Activated naive CD4-positive, alpha-beta T cell treated with anti-CD3 and anti-CD28 coated beads, Interleukin-2, amount 50 U/mL, for 24 hours (primary cell): ENCODE results near the gene MTFR1L.
A peak's percentile ranks its signal among the peaks of the same experiment; 100 is the strongest.

ENCODE experiments used
- H3K27ac Mint-ChIP-seq: one replicate; pipeline ENCODE4 v1.8.0; 2021; ENCODE audit warnings: mild to moderate bottlenecking, mixed read lengths
- H3K27me3 Mint-ChIP-seq: one replicate; pipeline ENCODE4 v1.8.0; 2021; ENCODE audit warnings: mixed read lengths
- H3K36me3 Mint-ChIP-seq: one replicate; pipeline ENCODE4 v1.8.0; 2021; ENCODE audit warnings: mixed read lengths
- H3K4me1 Mint-ChIP-seq: one replicate; pipeline ENCODE4 v1.8.0; 2021; ENCODE audit warnings: mixed read lengths
- H3K4me3 Mint-ChIP-seq: one replicate; pipeline ENCODE4 v1.8.0; 2021; ENCODE audit warnings: mild to moderate bottlenecking, mixed read lengths
- H3K9me3 Mint-ChIP-seq: one replicate; pipeline ENCODE4 v1.8.0; 2021; ENCODE audit warnings: mixed read lengths

The MTFR1L gene

GRCh38 chr1:25819491-25820246 is at the start of gene MTFR1L:
Gene MTFR1L (plus strand): TSS chr1:25819954. CDS start chr1:25823105, 3,151 bp downstream.
- Mint-ChIP-seq H3K4me1 (peaks cover 44% of the 10 kb centered on the region), H3K36me3 (peaks cover 2% of the 10 kb centered on the region), H3K27me3 (no peaks in the 10 kb centered on the region), H3K9me3 (no peaks in the 10 kb centered on the region), H3K27ac (peak within 1 kb of the TSS; percentile 97), H3K4me3 (peak within 1 kb of the TSS; percentile 97)

DNA sequence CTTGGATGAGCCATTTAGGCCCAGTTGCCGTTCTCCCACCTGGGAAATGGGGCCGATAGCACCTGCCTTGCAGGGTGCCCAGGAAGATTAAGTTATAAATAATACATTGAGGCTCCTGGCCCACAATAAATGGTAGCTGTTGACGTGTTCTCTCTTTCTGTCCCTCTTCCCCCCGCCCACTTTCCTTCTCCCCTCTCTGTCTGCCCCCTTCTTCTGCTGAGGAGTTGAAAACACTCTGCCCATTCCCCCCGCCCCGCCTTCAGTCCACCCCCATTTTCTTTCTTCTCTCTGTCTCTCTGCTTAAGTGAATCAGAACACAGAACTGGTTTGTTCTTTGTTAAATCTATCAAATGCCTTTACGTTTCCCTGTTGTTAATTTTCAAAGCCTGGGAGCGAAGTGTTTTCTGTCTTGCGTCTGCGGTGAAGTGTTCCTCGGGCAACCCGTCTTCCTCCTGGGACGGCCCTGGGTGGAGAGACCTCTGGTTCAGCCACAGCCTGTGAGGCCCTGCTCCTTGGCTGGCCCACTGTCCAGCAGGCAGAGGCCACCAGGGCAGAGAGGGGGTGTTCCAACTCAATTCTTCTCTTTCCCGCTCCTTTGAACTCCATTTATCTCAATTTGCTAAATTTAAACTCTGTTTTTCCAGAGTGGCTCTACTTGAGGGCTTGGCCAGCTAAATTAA is 49.1 kb upstream of the MTFR1L start:
- Mint-ChIP-seq H3K27me3 (no peaks in the 10 kb centered on the region), H3K36me3 (peaks cover 11% of the 10 kb centered on the region), H3K4me1 (peaks cover 88% of the 10 kb centered on the region), H3K4me3 (peak overlapping the region; percentile 62), H3K9me3 (no peaks in the 10 kb centered on the region), H3K27ac (peak overlapping the region; percentile 66)

DNA sequence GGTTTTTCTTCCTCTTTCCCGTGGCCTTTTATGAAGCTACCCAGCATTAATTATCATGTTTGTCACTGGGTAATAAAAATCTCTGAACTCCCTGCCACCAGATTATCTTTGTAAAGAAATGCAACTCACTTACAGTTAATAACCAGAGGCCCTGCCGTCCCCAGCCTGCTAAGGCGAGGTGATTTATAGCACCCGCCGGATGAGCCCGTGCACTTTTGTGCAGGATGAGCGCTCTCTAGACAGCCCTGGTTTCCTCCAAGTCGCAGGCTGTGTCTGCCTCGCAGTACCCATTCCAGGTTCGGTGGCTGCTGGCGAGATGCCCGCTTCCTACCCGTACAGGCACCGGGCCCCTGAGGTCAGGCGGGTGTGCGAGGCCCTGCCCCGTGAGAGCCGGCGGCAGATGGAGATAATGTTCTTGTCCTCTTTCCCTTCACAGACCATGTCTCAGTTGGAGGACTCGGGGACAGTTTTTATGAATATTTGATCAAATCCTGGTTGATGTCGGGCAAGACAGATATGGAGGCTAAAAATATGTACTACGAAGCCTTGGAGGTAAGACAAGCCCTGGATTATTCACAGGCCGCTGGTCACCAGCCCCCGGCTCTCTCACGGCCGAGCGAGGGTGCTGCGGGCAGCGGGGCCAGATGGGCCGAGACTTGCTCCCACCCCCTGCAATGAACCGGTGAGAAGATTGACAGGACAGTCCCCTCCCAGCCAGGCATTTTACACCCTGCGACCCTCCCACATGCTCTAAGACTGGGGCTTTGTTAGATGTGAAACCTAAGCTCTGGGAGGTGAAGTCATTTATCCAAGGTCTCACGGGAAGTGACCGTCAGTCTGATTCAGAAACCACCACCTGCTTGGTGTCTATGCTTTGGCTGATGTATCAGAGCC is 48.3 kb upstream of the MTFR1L start:
- Mint-ChIP-seq H3K27me3 (no peaks in the 10 kb centered on the region), H3K27ac (peak overlapping the region; percentile 66), H3K9me3 (no peaks in the 10 kb centered on the region), H3K4me1 (peaks cover 88% of the 10 kb centered on the region), H3K4me3 (peak overlapping the region; percentile 62), H3K36me3 (peaks cover 11% of the 10 kb centered on the region)

- Mint-ChIP-seq H3K27me3 (no peaks in the 10 kb centered on the region), H3K27ac (peak overlapping the region; percentile 19), H3K4me1 (peaks cover 93% of the 10 kb centered on the region), H3K9me3 (no peaks in the 10 kb centered on the region), H3K4me3 (peak overlapping the region; percentile 15), H3K36me3 (peaks cover 11% of the 10 kb centered on the region)
These were observed 47.6 kb upstream of the MTFR1L start for GRCh38 chr1:25772164-25772563.

DNA sequence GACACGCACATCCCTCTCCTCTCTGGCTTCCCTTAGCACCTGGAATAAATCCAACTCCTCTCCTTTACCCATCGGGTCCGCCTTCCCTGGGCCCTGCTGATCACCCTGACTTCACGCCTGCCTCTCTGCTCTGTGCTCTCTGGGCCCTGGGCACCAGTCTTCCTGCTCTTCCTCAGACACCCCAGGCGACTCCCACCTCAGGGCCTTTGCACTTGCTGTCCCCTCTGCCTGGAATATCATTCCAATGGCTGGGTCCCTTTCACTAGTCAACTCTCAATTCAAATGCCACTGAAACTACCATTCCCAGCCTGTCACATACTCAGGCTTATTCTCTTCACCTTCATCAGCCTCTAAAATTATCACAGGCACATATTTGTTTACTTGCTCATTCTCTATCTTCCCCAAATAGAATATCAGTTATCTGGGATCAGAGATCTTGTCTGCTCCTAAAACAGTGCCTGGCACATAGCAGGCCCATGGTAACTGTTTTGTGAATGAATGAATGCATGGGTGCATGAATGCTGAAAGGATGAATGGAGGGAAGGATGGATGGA is 47.0 kb upstream of the MTFR1L start:
- Mint-ChIP-seq H3K9me3 (no peaks in the 10 kb centered on the region), H3K4me3 (peak overlapping the region; percentile 47), H3K27ac (peak overlapping the region; percentile 96), H3K27me3 (no peaks in the 10 kb centered on the region), H3K4me1 (peaks cover 93% of the 10 kb centered on the region), H3K36me3 (peaks cover 7% of the 10 kb centered on the region)

DNA sequence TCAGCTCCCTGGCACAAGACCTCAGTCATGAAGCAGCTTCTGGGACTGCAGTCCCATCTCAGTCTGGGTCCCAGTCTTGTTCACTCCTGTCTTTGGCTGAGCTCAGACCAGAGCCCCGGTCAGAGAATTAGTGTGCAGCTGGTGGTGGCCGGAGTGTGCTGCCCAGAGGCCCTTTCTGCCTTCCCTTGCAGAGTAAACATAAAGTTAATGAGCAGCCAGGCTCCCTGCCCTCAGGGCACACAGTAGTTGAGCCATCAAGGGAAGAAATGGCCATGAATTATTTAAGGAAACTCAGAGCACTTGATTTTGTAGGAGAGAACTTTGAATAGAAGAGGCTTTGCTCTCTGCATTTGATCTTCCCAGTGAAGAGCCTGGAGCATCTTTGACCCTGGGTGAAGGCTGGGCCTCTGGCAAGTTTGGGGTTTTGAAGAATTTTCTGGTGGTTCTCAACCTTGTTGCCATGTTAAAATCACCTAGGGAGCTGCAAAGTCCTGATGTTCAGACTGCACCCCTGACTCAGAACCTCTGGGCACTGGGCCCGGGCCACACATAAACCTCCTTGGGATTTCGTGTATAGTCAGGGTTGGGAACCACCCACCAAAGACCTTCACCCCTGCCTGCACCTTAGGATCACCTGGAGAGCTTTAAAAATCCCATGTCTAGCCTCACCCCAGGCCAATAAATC is 46.2 kb upstream of the MTFR1L start:
- Mint-ChIP-seq H3K36me3 (peaks cover 7% of the 10 kb centered on the region), H3K4me3 (peak overlapping the region; percentile 56), H3K4me1 (peaks cover 95% of the 10 kb centered on the region), H3K27me3 (no peaks in the 10 kb centered on the region), H3K27ac (peak overlapping the region; percentile 90), H3K9me3 (no peaks in the 10 kb centered on the region)

GRCh38 chr1:25774206-25774803 is 45.4 kb upstream of the MTFR1L start:
- no peaks in the 10 kb centered on the region for H3K9me3 Mint-ChIP-seq
- H3K4me3 Mint-ChIP-seq: peak overlapping the region; percentile 56
- peak overlapping the region; percentile 90 for H3K27ac Mint-ChIP-seq
- peaks cover 88% of the 10 kb centered on the region for H3K4me1 Mint-ChIP-seq
- no peaks in the 10 kb centered on the region for H3K27me3 Mint-ChIP-seq
- H3K36me3 Mint-ChIP-seq: peaks cover 7% of the 10 kb centered on the region

- Mint-ChIP-seq H3K4me3 (peak overlapping the region; percentile 56), H3K27me3 (no peaks in the 10 kb centered on the region), H3K27ac (peak overlapping the region; percentile 81), H3K36me3 (peaks cover 7% of the 10 kb centered on the region), H3K9me3 (no peaks in the 10 kb centered on the region), H3K4me1 (peaks cover 84% of the 10 kb centered on the region)
These were observed 44.6 kb upstream of the MTFR1L start for GRCh38 chr1:25774921-25775771.

GRCh38 chr1:25779388-25779787 is 40.4 kb upstream of the MTFR1L start:
- no peak overlapping the region for H3K4me3 Mint-ChIP-seq
- no peaks in the 10 kb centered on the region for H3K27me3 Mint-ChIP-seq
- peaks cover 41% of the 10 kb centered on the region for H3K4me1 Mint-ChIP-seq
- H3K27ac Mint-ChIP-seq: no peak overlapping the region
- H3K36me3 Mint-ChIP-seq: peaks cover 6% of the 10 kb centered on the region
- H3K9me3 Mint-ChIP-seq: no peaks in the 10 kb centered on the region

GRCh38 chr1:25779894-25780293 is 39.9 kb upstream of the MTFR1L start:
- Mint-ChIP-seq H3K27me3 (no peaks in the 10 kb centered on the region), H3K4me3 (no peak overlapping the region), H3K36me3 (peaks cover 10% of the 10 kb centered on the region), H3K4me1 (peaks cover 36% of the 10 kb centered on the region), H3K9me3 (no peaks in the 10 kb centered on the region), H3K27ac (no peak overlapping the region)

DNA sequence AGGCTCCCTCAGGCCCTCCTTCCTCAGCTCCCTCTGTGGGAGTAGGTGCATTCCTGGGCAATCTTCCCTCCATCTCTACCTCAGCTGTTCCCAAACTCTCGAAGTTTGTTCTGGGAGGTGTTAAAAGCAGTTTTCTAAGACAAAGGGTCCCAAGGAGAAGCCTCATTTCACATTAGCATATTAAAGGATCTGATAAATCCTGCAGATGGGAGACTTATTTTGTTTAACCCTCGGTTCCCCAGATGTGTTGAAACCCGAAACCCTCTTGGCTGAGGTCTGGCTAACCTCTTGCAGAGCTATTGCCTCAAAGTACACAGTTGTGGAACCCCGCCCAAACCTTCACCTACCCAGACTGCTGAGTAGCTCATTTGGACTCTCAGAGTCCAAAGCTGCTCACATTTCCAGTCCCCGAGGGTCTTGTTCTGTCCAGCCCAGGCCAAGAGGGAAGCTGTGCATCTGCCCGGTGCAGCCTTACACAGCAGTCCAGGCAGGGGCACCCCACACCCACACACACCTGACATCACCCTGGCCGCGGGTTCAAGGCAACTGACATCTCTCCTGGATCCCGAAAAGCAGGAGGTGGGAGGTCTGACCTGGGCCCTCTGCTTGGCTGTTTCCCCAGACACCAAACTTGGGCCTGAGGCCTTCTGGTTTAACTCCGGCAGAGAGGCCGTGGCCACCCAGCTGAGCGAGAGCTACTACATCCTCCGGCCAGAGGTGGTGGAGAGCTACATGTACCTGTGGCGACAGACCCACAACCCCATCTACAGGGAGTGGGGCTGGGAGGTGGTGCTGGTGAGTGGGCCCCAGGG is 39.2 kb upstream of the MTFR1L start:
- H3K36me3 Mint-ChIP-seq: peaks cover 9% of the 10 kb centered on the region
- H3K9me3 Mint-ChIP-seq: no peaks in the 10 kb centered on the region
- H3K27ac Mint-ChIP-seq: no peak overlapping the region
- no peaks in the 10 kb centered on the region for H3K27me3 Mint-ChIP-seq
- peaks cover 30% of the 10 kb centered on the region for H3K4me1 Mint-ChIP-seq
- H3K4me3 Mint-ChIP-seq: no peak overlapping the region

DNA sequence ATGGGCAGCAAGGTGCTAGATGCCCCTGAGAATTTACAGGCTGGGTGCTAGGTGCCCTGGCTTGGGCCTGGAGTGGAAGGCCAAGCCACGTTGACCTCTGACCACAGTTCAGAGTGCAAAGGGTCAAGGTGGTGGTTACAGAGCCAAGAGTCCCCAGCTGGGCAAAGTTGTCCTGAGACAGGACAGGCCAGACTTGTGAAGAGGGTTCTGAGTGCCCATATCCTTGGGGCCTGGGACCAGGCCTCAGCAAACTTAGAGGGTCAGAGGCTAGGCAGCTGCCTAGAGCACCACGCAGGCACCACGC is 38.7 kb upstream of the MTFR1L start:
- H3K27me3 Mint-ChIP-seq: no peaks in the 10 kb centered on the region
- H3K27ac Mint-ChIP-seq: no peak overlapping the region
- no peaks in the 10 kb centered on the region for H3K9me3 Mint-ChIP-seq
- peaks cover 8% of the 10 kb centered on the region for H3K36me3 Mint-ChIP-seq
- no peak overlapping the region for H3K4me3 Mint-ChIP-seq
- H3K4me1 Mint-ChIP-seq: peaks cover 24% of the 10 kb centered on the region

DNA sequence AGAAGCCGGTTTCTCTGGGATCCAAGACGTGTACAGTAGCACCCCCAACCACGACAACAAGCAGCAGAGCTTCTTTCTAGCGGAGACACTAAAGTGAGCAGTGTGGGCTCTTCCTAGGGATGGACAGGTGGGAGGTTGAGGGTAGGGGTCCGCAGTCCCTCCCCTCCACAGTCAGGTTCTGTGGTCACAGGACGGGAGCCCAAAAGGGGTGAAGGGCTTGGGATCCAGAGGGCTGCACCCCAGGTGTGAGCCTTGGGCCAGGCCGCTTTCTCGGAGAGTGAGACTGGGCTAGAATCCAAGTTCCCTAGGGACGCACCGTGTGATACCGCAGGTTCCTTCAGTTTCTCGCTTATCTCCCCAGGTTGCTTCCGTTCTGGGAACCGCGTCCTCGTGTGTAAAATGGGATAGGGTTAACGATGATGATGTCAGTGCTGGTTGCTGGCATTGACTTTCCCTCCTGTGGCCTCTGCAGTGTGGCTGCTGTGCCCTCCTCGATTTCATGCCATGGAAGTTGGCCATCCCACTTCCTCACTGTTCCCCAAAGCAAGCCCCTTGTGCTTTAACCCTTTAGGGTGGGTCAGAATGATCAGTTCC is 37.0 kb upstream of the MTFR1L start:
- Mint-ChIP-seq H3K4me1 (peaks cover 8% of the 10 kb centered on the region), H3K27ac (peak overlapping the region; percentile 76), H3K9me3 (no peaks in the 10 kb centered on the region), H3K36me3 (peaks cover 8% of the 10 kb centered on the region), H3K27me3 (no peaks in the 10 kb centered on the region), H3K4me3 (no peak overlapping the region)
